ENCODE data around the gene ZNF518B. TPM values are rescaled to one million over a fixed set of nuclear protein-coding genes. Genes with fewer than 3 reads are reported as not detected.

Gene ZNF518B
- polyA plus RNA-seq, 1 donor from 2014 or later = 38.2 TPM

DNA sequence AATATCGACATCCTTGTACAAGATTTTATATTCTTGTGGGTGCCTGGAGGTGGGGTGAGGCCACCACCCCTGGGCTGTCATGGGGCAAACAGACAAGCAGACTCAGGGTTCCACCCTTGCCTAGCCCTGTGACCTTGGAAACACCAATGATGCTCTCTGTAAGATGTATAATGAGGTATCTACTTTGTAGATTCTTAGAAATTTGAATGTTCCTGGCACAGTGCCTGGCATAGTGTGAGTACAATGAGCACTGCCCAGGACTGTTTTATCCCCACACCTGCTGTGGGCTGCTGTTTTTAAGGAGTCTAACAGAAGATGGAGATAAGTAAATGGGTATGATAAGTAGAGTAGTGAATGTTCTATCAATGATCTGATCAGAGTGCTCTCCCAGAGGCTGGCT, 3.1 kb downstream of the ZNF518B start:
- no peaks in the 10 kb centered on the region for H4K20me1 ChIP-seq (ENCODE audit: insufficient read depth)
- no peak overlapping the region for H3K4me3 ChIP-seq (ENCODE audit: low read length)
- H3K9me3 ChIP-seq (ENCODE audit: low read length) = peaks cover 17% of the 10 kb centered on the region
- H2AFZ ChIP-seq (ENCODE audit: low read depth, low read length) = no peak overlapping the region
- H3F3A ChIP-seq (ENCODE audit: insufficient read depth, low read length, poor library complexity, severe bottlenecking) = no peaks in the 10 kb centered on the region
- H3K27ac ChIP-seq (ENCODE audit: low read length) = no peak overlapping the region
- no peak overlapping the region for H3K9ac ChIP-seq (ENCODE audit: low read length)
- H3K36me3 ChIP-seq (ENCODE audit: insufficient read depth, low read length) = peaks cover 16% of the 10 kb centered on the region
- H3K9me2 ChIP-seq (ENCODE audit: insufficient read depth, low read length) = no peaks in the 10 kb centered on the region
- H3K79me2 ChIP-seq (replicated peaks; ENCODE audit: insufficient read depth, low read length) = peaks cover 8% of the 10 kb centered on the region
- H3K4me2 ChIP-seq (ENCODE audit: low read length) = no peak overlapping the region
- peaks cover 3% of the 10 kb centered on the region for H3K27me3 ChIP-seq (ENCODE audit: insufficient read depth, low read depth, low read length)
- no peak for TF ChIP-seq POLR2AphosphoS5 (IDR thresholded peaks at IDR 0.05)
- TF ChIP-seq EZH2 (IDR thresholded peaks at IDR 0.05; ENCODE audit: borderline replicate concordance, insufficient read depth, low read length, poor library complexity, severe bottlenecking) = no peak
- no peak for TF ChIP-seq REST (IDR thresholded peaks at IDR 0.05; ENCODE audit: borderline replicate concordance)
- TF ChIP-seq RAD21 (conservative IDR thresholded peaks at IDR 0.05) = no peak
- TF ChIP-seq EP300 (conservative IDR thresholded peaks at IDR 0.05; ENCODE audit: poor library complexity, severe bottlenecking) = no peak
- TF ChIP-seq TAF1 (IDR thresholded peaks at IDR 0.05; ENCODE audit: low read depth) = no peak
- TF ChIP-seq MXI1 (conservative IDR thresholded peaks at IDR 0.05; ENCODE audit: poor library complexity, severe bottlenecking) = no peak
- TF ChIP-seq CTCF (IDR thresholded peaks at IDR 0.05; ENCODE audit: poor library complexity, severe bottlenecking) = no peak
- TF ChIP-seq SMC3 (conservative IDR thresholded peaks at IDR 0.05; ENCODE audit: poor library complexity) = no peak

- Histone ChIP-seq H3K4me2 (ENCODE audit: low read length) (no peak overlapping the region), H3K4me3 (ENCODE audit: low read length) (no peak overlapping the region), H2AFZ (ENCODE audit: low read depth, low read length) (no peak overlapping the region), H3K27ac (ENCODE audit: low read length) (no peak overlapping the region), H3K27me3 (ENCODE audit: insufficient read depth, low read depth, low read length) (no peaks in the 10 kb centered on the region), H3K9ac (ENCODE audit: low read length) (no peak overlapping the region), H3F3A (ENCODE audit: insufficient read depth, low read length, poor library complexity, severe bottlenecking) (no peaks in the 10 kb centered on the region), H3K79me2 (replicated peaks; ENCODE audit: insufficient read depth, low read length) (no peaks in the 10 kb centered on the region), H3K9me2 (ENCODE audit: insufficient read depth, low read length) (no peaks in the 10 kb centered on the region), H3K36me3 (ENCODE audit: insufficient read depth, low read length) (peaks cover 35% of the 10 kb centered on the region), H3K9me3 (ENCODE audit: low read length) (peaks cover 33% of the 10 kb centered on the region), H4K20me1 (ENCODE audit: insufficient read depth) (no peaks in the 10 kb centered on the region)
- TF ChIP-seq EP300 (conservative IDR thresholded peaks at IDR 0.05; ENCODE audit: poor library complexity, severe bottlenecking) (no peak), TAF1 (IDR thresholded peaks at IDR 0.05; ENCODE audit: low read depth) (no peak), MXI1 (conservative IDR thresholded peaks at IDR 0.05; ENCODE audit: poor library complexity, severe bottlenecking) (no peak), RAD21 (conservative IDR thresholded peaks at IDR 0.05) (no peak), POLR2AphosphoS5 (IDR thresholded peaks at IDR 0.05) (no peak), REST (IDR thresholded peaks at IDR 0.05; ENCODE audit: borderline replicate concordance) (no peak), SMC3 (conservative IDR thresholded peaks at IDR 0.05; ENCODE audit: poor library complexity) (no peak), EZH2 (IDR thresholded peaks at IDR 0.05; ENCODE audit: borderline replicate concordance, insufficient read depth, low read length, poor library complexity, severe bottlenecking) (no peak), CTCF (IDR thresholded peaks at IDR 0.05; ENCODE audit: poor library complexity, severe bottlenecking) (no peak)
These were observed 8.2 kb downstream of the ZNF518B start for GRCh38 chr4:10448991-10449390.
